Activated CD4-positive, alpha-beta T cell treated with anti-CD3 and anti-CD28 coated beads, Interleukin-2, amount 50 U/mL, for 1 hour (primary cell): Measurements from ENCODE around the gene IFT122.
"Not testable (repeated sequence)": the region's sequence is repeated elsewhere in the genome, so short reads cannot be mapped to it uniquely, and the experiment has no call there.

Experiments used
- DNase-seq: peaks from one replicate; pipeline ENCODE4 v3.0.0-alpha.2; 2020

Gene IFT122

DNA sequence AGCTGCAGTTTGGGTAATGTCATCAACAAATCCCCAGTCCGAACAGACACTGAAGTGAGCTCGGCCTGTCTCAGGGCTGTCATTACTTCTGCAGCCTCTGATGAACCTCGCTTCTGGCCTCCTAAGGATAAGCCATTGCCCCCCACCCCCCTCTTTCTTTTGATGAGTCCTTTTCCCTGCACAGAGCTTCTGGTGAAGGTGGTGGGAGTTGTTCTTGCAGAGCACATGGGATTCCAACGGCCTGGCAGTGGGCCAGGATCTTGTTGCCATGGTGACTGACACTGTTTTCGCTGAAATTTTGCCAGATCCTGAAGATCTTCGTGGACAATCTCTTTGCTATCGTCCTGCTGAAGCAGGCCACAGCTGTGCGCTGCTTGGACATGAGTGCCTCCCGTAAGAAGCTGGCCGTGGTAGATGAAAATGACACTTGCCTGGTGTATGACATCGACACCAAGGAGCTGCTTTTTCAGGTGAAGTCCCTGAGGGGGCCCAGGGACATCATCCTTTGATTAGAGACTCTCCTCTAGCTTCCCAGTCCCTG is 41.3 kb downstream of the IFT122 start:
- DNase-seq = not testable (repeated sequence)

DNA sequence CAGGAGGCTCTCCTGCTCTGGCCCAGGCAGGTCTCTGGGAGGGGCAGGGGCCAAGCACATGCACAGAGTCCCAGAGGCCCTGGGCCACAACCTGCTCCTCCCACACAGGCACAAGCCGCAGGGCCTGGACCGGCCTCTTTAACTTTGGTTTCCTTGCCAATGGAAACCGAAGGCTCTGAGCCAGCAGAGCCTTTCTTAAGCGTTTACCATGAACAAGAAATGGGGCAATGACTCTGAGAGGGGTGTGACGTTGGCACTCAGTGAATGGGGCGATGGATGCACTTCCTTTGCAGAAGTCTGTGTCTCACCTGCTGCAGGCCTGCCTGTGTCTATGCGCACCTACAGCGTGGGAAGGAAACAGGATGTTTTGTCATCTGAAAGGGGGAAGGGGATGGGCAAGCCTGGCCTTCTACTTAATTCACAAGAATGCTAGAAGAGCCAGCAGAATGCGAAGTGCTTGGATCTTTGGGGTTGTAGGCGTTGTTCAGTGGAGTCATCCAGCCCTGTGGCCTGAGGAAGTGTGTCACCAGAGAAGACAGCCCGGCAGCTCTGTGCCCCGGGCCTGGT is 41.8 kb downstream of the IFT122 start:
- DNase-seq = peak; percentile 59

GRCh38 chr3:129482721-129483120 is 42.7 kb downstream of the IFT122 start:
- no peak for DNase-seq

- no peak for DNase-seq
These were observed 43.8 kb downstream of the IFT122 start for GRCh38 chr3:129483870-129484269.

GRCh38 chr3:129485146-129485545 is 45.1 kb downstream of the IFT122 start:
- DNase-seq = not testable (repeated sequence)

- DNase-seq = no peak
These were observed 46.0 kb downstream of the IFT122 start for GRCh38 chr3:129485721-129486663.

GRCh38 chr3:129486664-129487035 is 46.6 kb downstream of the IFT122 start:
- no peak for DNase-seq

GRCh38 chr3:129487183-129487867 is 47.3 kb downstream of the IFT122 start:
- no peak for DNase-seq

DNA sequence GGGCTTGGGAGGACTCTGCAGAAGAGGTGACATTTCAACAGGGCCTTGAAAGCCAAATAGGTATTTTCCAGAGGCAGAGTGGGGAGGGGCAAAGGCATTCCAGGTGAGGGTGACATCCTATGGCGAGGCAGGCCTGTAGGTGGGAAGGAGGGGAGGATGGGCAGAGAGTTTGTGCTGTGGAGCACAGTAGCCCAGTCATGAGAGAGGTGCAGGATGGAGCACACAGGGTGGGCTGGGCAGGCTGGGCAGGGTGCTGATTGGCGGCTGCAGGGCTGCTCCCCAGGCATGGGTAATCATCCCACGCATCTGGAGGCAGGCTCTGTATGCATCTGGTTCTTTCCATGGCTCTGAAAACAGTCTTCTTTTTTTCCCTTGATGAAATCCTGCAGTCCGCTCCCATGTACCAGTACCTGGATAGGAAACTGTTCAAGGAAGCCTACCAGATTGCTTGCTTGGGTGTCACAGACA is 47.9 kb downstream of the IFT122 start:
- not testable (repeated sequence) for DNase-seq

GRCh38 chr3:129489258-129489657 is 49.2 kb downstream of the IFT122 start:
- DNase-seq = not testable (repeated sequence)

- peak; percentile 46 for DNase-seq
These were observed 50.2 kb downstream of the IFT122 start for GRCh38 chr3:129490273-129490675.

DNA sequence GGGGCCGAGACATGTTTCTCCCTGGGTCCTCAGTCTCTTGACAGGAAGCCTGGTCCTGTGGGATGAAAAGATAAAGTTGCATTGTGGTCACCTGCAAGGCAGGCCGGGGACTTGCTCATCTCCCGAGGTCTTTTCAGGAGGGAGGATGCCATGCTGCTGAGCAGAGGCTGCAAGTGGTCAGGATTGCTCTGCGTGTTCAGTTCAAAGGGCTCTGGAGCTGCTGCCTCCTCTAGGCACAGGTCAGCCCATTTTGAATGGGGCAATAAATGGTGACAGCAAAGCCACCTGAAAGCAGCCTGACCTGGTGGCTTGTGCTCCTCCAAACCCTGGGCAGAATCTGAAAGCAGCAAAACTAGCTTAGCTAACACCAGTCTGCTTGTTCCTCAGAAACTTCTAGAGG is 51.1 kb downstream of the IFT122 start:
- DNase-seq = not testable (repeated sequence)

GRCh38 chr3:129491794-129492193 is 51.8 kb downstream of the IFT122 start:
- no peak for DNase-seq

- DNase-seq = no peak
These were observed 52.7 kb downstream of the IFT122 start for GRCh38 chr3:129492691-129493090.

GRCh38 chr3:129493206-129493605 is 53.2 kb downstream of the IFT122 start:
- no peak for DNase-seq

- not testable (repeated sequence) for DNase-seq
These were observed 54.5 kb downstream of the IFT122 start for GRCh38 chr3:129494499-129494898.

GRCh38 chr3:129495006-129495639 is 55.1 kb downstream of the IFT122 start:
- DNase-seq = not testable (repeated sequence)

- not testable (repeated sequence) for DNase-seq
These were observed 57.9 kb downstream of the IFT122 start for GRCh38 chr3:129497876-129498275.

DNA sequence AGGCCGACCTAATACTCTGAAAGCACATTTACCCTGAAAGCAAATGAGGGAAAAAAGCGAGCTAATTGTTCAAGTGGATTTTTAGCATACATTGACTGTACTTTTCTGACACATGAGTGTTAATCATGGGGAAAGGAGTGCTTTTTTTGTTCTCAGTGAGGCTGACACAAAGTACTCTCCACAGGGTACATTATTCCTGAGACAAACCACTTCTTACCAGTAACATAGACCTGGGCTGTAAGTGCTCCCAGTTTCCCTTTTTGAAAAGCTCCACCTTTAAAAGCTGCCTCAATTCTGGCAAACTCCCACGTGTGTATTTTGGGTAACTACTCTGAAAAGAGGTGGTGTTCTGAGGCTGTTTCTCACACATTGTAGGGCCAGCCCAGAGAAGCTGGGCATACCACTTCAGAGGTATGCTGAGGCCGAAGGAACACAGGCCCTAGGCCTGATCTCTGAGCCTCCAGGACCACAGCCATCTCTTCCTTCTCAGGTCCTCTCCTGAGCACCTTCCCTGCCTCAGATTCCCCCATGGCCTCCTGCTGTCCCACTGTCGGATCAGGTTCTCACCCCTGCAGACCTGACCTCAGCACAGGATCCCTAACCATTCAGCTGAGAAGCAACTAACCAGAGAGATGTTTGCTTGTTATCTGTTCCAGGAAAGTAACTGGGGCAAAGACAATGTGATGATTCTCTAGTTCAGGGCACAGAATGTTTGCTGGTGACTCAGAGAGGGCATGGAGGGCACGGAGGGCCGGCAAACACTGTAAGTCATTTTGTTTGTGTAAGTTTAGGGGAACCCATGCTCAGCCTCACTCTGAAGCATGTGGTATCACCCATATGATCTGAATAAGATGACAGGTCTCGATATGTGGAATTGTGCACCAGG is 58.8 kb downstream of the IFT122 start:
- not testable (repeated sequence) for DNase-seq

GRCh38 chr3:129499604-129500333 is 59.7 kb downstream of the IFT122 start:
- not testable (repeated sequence) for DNase-seq

DNA sequence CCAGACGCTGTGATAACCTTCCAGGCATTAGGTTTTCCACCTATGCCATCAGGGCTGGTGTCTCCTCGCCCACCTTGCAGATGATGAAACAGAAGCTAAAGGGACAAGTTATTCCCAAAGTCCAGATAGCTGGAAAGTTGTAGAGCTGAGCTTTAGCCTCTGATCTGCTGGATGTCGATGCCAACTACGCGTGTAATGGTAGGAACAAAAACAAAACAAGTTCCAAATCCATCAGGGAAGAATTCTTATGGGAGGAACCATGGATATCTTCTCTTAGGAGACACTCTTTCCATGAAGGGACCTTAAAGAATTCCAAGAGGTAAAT is 60.3 kb downstream of the IFT122 start:
- no peak for DNase-seq
